HG03280 (cell line): Measurements from ENCODE around the gene IVNS1ABP.
A peak's percentile ranks its signal among the peaks of the same experiment; 100 is the strongest.

Source experiments
- ATAC-seq: cut with Tn5 transposase; IDR thresholded peaks from one replicate; pipeline ENCODE4 v1.9.1; 2021; ENCODE audit warnings: mild to moderate bottlenecking, moderate library complexity; ENCODE audit not compliant: unreplicated experiment

Gene IVNS1ABP

DNA sequence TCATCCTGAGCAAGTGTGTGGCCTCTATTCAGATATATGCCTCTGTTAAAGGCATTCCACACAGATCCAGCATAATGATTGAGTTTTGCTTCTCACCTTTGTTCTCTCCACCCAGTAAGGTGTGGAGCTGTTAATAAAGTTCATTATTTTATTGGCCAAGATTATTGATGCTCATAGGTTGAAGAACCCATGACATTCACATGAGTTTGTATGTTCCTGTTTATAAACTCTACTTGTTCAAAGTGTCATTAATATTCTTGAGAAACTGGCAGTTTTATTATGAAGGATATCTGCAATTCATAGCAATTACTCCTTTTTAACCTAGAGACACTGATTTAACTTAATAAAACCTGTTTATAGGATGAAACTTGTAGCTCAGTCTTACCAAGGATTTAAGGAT lies 22.0 kb downstream of the IVNS1ABP start:
- no peak for ATAC-seq

DNA sequence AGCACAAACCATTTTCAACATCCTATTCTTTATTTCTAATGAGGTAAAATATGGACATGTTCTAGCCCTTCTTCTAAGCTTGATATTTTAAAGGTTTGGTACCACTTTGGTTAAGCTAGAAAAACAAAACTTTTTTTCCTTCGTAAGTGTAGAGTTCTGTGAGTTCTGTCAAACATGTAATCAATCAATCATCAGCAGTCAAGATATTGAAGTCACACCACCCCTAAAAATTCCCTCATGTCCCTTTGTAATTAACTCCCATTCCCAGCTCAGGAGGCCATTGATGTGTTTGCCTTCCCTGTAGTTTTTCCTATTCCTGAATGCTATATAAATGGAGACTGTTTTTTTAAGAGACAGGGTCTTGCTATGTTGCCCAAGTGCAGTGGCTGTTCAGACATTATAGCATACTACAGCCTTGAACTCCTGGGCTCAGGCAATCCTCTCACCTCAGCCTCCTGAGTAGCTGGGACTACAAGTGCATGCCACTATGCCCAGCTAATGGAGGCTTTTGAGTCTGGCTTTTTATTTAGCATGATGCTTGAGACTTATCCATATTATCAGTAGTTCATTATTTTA lies 23.0 kb downstream of the IVNS1ABP start:
- no peak for ATAC-seq

DNA sequence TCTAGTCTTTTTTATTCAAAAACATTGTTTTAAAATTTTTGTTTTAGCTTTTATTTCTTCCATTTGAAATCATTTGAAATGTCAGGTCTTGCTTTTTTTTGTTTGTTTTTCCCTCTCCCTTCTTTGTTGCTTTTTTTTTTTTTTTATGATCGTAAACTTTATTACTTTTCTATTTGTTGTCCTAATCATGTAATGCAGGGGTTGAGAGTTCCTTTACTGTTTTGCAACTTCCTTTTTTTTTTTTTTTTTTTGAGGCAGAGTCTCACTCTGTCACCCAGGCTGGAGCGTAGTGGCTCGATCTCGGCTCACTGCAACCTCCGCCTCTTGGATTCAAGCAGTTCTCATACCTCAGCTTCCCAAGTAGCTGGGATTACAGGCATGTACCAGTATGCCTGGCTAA lies 24.8 kb downstream of the IVNS1ABP start:
- ATAC-seq, result no peak

DNA sequence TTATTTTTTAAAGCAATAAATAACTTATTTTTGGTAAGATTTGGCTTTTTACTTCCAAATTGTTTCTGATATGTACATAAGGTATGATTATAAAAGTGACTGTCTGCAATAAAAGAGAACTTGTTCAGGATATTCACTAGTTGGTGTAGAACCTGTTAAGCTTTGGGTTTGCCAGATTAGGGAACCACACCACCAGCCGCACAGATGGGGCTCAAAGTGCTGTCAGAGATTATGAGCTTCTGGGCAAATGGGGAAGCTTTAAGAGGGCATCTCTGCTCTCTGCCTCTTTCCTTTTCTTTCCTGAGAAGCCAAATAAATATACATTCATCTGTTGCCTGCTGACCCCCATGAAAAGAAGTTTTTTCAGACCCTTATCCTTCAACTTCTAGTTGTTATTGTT lies 25.4 kb downstream of the IVNS1ABP start:
- no peak for ATAC-seq

DNA sequence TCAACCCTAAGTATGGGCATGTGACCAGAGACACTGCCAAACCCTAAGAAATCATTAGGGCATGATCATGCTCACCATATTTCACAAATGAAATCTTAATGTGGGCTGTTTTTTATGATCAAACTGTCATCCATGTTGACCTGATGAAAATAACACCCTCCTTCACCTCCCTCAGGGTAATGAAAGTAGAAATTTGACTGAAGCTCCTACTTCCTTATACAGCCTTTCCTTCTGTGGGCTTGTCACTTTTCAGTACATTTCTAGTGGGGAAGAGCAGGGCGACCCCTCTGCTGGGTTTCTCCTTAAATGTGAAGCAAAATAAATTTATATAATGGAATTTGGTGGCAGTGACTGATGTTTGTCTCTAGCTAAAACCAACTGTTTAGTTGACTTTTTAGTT lies 25.9 kb downstream of the IVNS1ABP start:
- ATAC-seq, result no peak

DNA sequence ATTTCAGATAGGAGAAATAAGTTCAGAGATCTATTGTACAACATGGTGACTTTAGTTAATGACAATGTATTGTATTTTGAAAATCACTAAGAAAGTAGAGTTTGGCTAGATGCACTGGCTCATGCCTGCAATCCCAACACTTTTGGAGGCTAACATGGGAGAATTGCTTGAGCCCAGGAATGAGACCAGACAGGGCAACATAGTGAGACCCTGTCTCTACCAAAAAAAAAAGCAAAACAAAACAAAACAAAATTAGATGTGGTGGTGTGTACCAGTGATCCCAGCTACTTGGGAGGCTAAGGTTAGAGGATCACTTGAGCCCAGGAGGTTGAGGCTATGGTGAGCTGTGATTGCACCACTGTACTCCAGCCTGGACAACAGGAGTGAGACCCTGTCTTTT lies 27.2 kb downstream of the IVNS1ABP start:
- ATAC-seq, result no peak

DNA sequence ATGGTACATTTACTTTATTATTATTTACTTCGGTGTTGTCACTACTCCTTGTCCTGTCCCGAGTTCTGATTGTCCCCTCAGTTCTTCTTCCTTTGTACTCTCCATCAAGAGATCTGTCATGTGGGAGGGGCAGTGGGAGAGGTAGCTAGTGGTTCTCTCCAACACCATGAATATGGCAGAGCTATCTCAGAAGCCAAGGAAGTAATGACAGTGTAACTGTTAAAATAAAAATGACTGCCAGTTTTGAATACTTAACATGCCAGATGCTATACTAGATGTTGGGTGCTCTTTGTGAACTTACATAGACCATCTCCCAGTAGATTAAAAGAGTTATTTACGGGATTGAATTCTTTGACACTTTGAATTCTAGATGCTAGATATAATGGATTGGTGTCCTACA lies 28.6 kb downstream of the IVNS1ABP start:
- no peak for ATAC-seq

DNA sequence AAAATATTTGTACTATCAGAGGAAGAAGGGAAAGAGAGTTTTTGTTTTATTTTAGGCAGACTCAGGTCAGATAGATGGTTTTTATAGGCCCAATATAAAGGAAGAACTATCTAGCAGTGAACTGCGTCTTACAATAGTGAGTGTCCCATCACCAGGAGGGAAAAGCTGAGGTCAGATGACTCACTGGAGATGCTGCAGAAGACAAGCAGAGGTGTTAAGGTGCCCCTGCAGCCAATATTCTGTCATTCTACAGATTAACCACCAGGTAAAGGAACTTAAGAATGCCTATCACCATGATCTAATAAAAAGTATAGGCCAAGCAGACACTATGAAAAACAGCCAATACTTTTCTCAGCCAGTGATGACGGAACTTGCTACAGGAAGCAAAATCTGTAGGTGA lies 29.6 kb downstream of the IVNS1ABP start:
- no peak for ATAC-seq

DNA sequence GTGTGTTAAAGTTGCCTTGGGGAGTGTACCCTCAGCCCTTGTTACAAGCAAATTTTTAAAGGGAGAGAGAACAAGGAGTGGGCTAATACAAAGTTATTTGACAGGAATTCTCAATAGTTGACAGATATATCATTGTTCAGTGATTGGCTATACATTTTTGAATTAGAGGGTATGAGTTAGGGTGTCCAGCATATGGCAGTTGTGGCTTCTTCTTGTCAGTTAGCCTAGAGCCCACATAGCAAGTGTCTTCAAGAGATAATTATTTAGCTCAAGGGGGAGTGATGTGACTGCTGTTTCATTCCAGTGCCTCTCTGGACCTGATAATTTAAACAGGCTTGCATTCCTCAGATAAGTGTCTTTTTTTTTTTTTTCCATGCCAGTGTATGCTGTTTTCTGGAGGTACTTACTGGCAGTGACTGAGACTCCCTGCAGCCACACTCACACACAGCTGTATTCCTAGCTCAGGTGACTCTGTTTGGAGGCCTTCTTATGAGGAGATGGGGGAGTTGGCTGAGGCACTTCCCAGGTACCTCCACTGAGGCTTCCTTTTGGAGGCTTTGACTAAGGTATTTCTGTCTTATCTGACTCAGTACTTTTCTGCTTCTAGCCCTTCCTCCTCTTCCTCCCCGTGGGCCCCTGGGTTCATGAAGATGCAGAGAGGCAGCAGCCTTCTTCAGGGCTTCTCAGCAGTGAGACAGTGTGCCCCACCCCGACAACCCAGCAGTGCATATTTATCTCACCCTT lies 32.3 kb downstream of the IVNS1ABP start:
- no peak for ATAC-seq

DNA sequence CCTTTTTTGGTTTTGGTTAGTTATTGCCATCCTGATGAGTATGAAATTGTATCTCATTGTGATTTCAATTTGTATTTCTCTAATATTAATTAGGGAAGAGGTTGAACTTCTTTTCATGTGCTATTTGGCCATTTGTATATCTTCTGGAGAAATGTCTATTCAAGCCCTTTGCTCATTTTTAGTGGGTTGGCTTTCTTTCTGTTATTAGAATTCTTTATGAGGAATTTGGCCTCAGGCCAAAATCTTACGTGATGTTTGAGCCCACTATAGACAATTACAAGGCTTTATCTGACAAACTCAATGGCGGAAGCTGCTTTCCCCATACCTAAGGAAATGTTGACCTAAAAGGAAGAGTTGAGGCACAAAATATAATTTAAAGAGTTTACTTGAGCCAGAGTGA lies 32.9 kb downstream of the IVNS1ABP start:
- no peak for ATAC-seq

DNA sequence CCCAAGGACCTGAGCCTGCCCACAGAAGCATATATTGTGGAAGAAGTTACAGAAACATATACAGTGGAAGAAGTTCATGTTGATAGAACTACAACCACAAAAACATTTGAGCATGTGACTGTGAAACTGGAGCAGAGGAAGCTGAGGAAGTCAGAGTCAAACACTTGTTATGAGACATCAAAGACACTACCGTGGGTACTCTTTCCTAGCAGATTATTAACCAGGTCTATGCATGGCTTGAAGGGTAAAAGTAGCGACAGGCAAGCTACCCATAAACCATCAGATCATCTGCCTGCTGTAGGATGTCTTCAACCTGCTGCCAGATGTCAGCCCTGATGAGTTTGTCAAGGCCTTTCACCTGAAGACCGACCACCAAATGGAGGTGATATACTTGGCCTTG lies 35.8 kb downstream of the IVNS1ABP start:
- peak; percentile 76 for ATAC-seq

DNA sequence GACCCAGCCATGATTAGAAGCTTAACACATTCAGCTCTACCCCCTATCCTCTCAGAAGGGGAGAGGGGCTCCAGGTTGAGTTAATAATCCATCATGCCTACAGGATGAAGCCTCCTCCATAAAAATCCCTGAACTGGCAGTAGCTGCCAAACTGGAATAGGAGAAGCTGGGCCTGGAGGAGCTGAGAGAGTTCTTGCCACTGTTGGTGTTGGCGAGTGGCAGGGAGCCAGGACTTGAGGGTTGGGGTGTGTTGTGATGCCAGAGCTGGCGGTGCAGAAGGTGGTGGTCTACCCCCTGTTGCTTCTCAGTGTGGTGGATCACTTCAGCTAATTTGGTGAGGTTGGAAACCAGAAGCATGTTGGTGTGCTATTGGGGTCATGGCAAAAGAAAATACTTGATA lies 36.5 kb downstream of the IVNS1ABP start:
- ATAC-seq, result no peak

DNA sequence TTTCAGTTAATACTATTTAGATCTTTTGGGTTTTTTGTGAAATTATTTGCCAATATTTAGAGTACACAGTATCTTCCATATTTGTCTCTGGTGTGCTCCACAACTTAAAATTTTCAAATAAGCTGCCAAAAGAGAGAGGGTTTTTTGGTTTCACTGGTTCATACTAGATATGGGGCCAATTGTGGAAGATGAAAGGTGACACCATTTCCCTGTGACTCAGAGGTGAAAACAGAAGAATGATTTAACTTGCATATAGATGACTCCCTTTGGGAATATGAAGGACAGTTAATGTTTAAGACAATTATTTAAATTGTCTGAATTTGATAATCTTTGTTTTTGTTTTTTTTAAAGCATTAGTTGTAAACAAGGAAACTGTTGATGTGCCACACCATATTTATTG lies 37.5 kb downstream of the IVNS1ABP start:
- ATAC-seq, result no peak

DNA sequence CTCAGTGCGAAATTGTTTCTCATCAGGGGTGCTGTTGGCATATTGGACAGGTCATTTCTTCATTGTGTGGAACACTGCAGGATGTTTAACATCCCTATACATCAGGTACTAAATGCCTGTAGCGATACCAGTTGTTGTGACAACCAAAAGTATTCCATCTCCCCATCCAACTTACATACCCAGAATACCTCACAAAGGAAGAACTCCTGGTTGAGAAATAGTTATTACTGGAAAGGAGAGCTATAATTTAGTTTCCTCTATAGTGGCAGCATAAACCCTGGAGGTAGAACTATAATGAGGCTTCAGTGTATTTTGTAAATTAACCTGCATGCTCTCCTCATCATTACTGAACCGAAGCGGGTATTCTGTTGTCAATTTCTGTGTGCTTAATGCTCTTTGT lies 45.1 kb downstream of the IVNS1ABP start:
- no peak for ATAC-seq

DNA sequence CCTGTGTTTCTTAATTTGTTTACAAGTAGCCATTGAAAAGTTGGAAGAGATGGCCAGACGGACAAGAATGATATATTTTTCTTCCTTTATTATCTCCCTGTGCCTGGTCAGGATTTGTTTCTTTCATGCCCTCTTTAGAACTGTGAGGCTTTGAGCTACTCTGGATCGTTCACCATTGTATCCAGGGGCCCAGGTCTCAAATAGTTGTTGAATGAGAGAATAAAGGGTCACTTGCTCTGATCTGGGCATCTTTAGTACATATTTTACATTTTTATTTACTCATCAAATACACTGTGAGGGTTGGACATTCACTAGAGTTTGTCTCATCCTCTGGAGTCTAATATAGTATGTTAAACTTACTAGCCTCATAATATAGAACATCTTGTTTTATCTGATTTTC lies 48.7 kb downstream of the IVNS1ABP start:
- no peak for ATAC-seq

DNA sequence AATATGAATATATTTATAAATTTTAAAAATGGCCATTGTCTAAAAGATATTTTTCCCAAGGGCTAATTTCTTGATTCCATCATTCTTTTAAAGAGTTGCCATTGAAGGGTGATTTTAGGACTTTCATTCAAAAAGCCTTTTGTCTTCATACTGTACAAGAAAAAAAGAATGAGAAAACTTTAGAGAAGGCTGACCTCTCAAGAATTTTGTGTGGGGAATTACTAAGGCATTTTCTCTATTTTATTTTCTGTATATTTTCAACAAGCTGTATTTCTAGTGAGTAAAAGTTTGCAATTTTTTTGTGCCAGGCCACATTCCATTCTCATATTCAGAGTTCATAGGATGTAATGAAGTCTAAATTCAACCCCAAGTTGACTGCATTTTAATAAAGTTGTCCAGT lies 49.3 kb downstream of the IVNS1ABP start:
- no peak for ATAC-seq

DNA sequence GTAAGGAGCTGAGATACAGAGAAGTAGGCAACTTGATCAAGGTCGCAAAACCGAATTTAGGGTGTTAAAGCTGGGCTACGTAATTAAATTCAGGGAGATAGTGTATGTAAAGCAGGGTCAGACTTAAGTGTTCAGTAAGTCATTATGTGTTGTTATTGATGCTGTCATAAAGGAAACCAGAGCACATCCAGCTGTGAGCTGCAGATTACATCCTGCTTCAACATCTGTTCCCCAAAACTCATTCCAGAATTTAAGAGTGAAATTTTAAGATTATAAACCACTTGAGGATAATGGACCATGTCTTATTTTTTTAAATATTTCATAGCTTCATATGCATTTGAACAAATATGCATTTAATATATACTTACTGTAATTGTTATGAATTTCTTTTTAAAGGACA lies 49.7 kb downstream of the IVNS1ABP start:
- no peak for ATAC-seq

DNA sequence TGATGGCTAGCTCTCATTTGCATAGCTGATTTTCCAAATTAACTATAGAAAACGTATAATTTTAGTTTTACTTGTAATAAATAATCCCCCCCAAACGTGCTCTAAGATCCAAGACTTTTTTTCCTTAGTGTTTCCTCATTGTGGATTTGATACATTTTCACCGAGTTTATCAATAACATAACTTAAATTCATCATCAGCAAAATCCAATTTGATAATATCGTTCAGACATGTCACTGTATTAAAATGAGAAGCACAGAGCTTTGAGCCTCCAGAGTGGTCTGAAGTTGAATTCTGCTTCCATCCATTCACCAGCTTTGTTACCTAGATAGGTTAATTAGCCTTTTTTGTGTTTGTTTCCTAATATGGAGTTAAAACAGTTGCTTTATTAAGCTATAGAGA lies 51.7 kb downstream of the IVNS1ABP start:
- no peak for ATAC-seq

DNA sequence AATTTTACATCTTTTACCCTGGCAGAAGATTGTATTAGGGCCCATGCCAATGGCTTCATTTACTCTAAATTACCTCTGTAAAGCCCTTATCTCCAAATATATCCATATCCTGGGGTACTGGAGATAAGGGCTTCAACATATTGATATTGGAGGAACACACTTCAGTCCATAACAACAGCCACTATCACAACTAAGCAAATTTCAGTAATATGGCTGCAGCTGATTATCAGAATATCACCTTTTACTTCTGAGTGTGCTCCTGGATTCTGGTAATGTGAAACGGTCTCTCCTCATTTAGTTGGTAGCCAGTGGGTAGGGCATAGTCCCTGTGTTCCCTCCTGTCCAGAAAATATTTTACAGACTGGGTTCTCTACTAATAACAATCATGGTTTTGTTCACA lies 53.3 kb downstream of the IVNS1ABP start:
- ATAC-seq, result no peak

DNA sequence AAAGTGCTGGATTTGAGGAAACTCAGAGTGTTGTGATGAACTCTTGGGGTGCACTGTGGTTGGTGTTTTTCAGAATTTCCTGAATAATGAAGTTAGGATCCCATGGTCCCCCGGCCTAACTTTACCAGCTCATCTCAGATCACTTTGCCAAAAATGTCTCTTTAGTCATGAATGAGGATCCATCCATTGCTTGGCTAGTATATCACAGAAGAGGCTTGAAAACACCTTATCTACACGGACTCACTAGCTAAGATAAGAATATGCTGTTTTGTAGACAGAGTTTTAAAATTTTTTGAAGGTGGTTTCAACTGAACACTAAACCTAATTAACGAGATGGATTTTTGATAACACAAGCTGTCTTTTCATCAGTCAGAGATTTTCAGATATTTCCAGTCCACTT lies 53.8 kb downstream of the IVNS1ABP start:
- ATAC-seq, result no peak

DNA sequence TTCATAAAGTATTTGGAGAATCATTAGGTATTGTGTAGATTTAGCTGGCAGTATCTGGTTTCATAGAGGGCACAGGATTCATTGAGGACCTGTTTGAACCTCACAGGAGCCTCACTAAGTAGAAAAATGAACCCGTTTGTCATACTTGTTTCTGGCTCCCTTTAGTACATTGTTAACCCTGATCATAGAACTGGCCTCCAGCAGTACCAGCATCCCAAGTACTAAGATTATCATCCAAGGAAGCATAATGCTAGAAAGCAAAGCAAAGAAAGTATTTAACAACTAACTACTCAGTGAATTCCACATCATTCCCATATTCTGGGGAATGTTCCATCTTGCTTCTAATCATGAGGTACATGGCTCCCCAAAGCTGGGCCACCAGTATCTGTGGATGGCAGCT lies 54.9 kb downstream of the IVNS1ABP start:
- no peak for ATAC-seq

DNA sequence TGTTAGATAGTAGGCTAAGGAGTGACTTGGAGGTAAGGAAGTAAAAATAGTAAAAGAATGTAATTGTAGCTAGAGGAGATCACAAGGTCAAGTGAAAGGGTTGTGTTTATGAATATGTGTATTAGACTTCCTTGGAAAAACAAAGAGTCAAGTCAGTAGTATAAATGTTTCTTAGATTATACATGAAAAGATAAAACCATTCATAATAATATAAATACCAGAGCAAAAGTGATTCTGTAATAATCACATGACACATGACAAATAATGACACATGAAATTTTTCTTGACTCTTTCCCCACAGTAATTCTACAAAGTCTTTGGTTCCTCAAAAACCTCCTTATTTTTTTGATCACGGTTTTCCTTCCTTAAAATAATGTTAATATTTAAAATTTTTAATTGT lies 56.4 kb downstream of the IVNS1ABP start:
- no peak for ATAC-seq

DNA sequence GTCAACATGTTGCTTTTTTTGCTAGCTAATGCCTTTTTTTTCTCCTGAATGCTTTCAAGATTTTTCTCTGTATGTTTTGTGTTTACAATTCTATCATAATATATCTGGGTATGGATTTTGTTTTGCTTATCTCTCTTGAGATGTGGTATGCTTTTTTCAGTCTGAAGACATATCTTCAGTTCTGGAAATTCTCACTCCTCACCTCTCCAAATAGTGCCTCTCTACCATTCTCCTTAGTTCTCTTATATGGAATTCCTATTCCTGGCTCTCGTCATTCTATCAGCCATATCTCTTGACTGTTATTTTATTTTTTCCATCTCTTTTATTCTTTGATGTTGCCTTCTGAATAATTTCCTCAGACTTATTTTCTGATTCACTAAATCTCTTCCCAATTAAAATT lies 58.4 kb downstream of the IVNS1ABP start:
- ATAC-seq, result no peak
